Retinal pigment epithelial cell (primary cell): ENCODE results near the gene ANKRD34C.

Experiments
- DNase-seq: peaks from one replicate; pipeline ENCODE4 v3.0.0-alpha.2; 2010; ENCODE audit warnings: low read depth
- H3K4me3 ChIP-seq: 2 replicates; pipeline ENCODE4 v1.5.1; 2011; ENCODE audit warnings: mild to moderate bottlenecking, low read length, control low read depth, moderate library complexity
- CTCF ChIP-seq: conservative IDR thresholded peaks from 2 replicates; pipeline ENCODE4 v1.5.1; 2011; ENCODE audit warnings: low read depth, low read length, control low read depth, inconsistent platforms

ANKRD34C gene

DNA sequence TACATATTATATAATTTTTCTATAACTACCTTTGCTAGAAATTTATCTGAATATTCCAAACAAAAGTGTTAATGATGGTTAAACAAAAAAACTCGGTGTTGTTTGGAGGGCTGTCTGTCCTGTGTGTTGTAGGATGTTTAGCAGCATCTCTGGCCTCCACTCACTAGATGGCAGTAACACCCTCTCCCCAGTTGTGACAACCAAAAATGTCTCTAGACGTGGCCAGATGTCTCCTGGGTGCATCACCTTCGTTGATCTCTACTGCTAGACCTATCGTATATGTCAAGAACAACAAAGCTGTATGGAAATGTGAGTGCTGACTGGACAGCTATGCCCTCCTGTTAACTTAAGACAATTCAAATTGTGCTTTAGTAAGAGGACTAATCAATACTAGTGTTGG is 14.1 kb downstream of the ANKRD34C start:
- TF ChIP-seq CTCF = peak; percentile 27
- H3K4me3 ChIP-seq = no peak overlapping the region
- no peak for DNase-seq

- no peak for DNase-seq
- H3K4me3 ChIP-seq = no peak overlapping the region
- TF ChIP-seq CTCF = no peak
Measured at GRCh38 chr15:79299126-79299840, 16.8 kb downstream of the ANKRD34C start.

GRCh38 chr15:79299841-79300235 is 17.3 kb downstream of the ANKRD34C start:
- no peak for TF ChIP-seq CTCF
- H3K4me3 ChIP-seq = no peak overlapping the region
- no peak for DNase-seq

- TF ChIP-seq CTCF = no peak
- no peak overlapping the region for H3K4me3 ChIP-seq
- DNase-seq = no peak
Measured at GRCh38 chr15:79307251-79307650, 24.7 kb downstream of the ANKRD34C start.

GRCh38 chr15:79308874-79309273 is 26.4 kb downstream of the ANKRD34C start:
- DNase-seq = no peak
- no peak overlapping the region for H3K4me3 ChIP-seq
- TF ChIP-seq CTCF = no peak

- TF ChIP-seq CTCF = no peak
- H3K4me3 ChIP-seq = peak overlapping the region; percentile 88
- DNase-seq = no peak
Measured at GRCh38 chr15:79310612-79310984, 28.1 kb downstream of the ANKRD34C start.
